IMR-90 (cell line): ENCODE results near the gene NLGN3. TPM values are rescaled to one million over a fixed set of nuclear protein-coding genes. Genes with fewer than 3 reads are reported as not detected.
A peak's percentile ranks its signal among the peaks of the same experiment; 100 is the strongest.

ENCODE experiments used
- ATAC-seq: fragments of 200-7000 bp; cut with Tn5 transposase; 2 replicates; pipeline ENCODE4 v1.9.1; 2020; ENCODE audit warnings: low read depth, mild to moderate bottlenecking, moderate library complexity
- BruUV-seq: library from RNA; stranded (reverse); fragments of 400-500 nt; replicated peaks from 2 replicates; lab custom pipeline; 2021; lab: Mats Ljungman, UMichigan
- CTCF ChIA-PET: fragments of 300-600 bp; formaldehyde crosslinking; extraction: SDS; loops from one replicate; lab custom pipeline; 2021; ENCODE audit warnings: antibody characterized with exemption; lab: Yijun Ruan, JAX
- POLR2A ChIA-PET: fragments of 300-600 bp; sonication (Branson Sonifier 250); formaldehyde crosslinking; loops from one replicate; lab custom pipeline; 2022; ENCODE audit warnings: antibody characterized with exemption; ENCODE audit not compliant: unreplicated experiment; lab: Charles Lee
- DNase-seq: peaks from one replicate; pipeline ENCODE4 v3.0.0; 2013
- H2AFZ ChIP-seq: replicated peaks from 2 replicates; pipeline ENCODE3; 2013; ENCODE audit warnings: low read length, mild to moderate bottlenecking; ENCODE audit not compliant: poor library complexity
- H2AK5ac ChIP-seq: 2 replicates; pipeline ENCODE4 v1.6.1; 2013; ENCODE audit warnings: low read depth, low read length, inconsistent platforms
- H2AK9ac ChIP-seq: replicated peaks from 2 replicates; pipeline ENCODE3; 2013; ENCODE audit warnings: mild to moderate bottlenecking, low read depth, low read length, moderate library complexity; ENCODE audit not compliant: poor library complexity
- H2BK120ac ChIP-seq: 2 replicates; pipeline ENCODE4 v1.6.1; 2013; ENCODE audit warnings: low read depth, low read length, inconsistent platforms
- H2BK15ac ChIP-seq: 3 replicates; pipeline ENCODE4 v1.6.1; 2013; ENCODE audit warnings: low read depth, low read length, inconsistent platforms
- H2BK20ac ChIP-seq: 2 replicates; pipeline ENCODE4 v1.6.1; 2013; ENCODE audit warnings: low read depth, mild to moderate bottlenecking, inconsistent platforms, low read length, moderate library complexity
- H2BK5ac ChIP-seq: 2 replicates; pipeline ENCODE4 v1.6.1; 2013; ENCODE audit warnings: mild to moderate bottlenecking, low read depth, low read length, inconsistent platforms; ENCODE audit not compliant: poor library complexity, severe bottlenecking
- H3K14ac ChIP-seq: replicated peaks from 2 replicates; pipeline ENCODE4 v1.6.1; 2013; ENCODE audit warnings: low read depth, low read length, inconsistent platforms
- H3K18ac ChIP-seq: 2 replicates; pipeline ENCODE4 v1.6.1; 2013; ENCODE audit warnings: low read depth, low read length, control low read depth
- H3K23ac ChIP-seq: 2 replicates; pipeline ENCODE4 v1.6.1; 2013; ENCODE audit warnings: low read depth, low read length, inconsistent platforms
- H3K27ac ChIP-seq: 2 replicates; pipeline ENCODE4 v1.5.1; 2013; ENCODE audit warnings: mild to moderate bottlenecking, control low read depth, low read length; ENCODE audit not compliant: insufficient read depth
- H3K27me3 ChIP-seq: 2 replicates; pipeline ENCODE4 v1.6.1; 2013; ENCODE audit warnings: low read length; ENCODE audit not compliant: control insufficient read depth, insufficient read depth
- H3K36me3 ChIP-seq: 2 replicates; pipeline ENCODE4 v1.6.1; 2013; ENCODE audit warnings: low read length, mixed read lengths; ENCODE audit not compliant: control insufficient read depth, insufficient read depth
- H3K4ac ChIP-seq: 2 replicates; pipeline ENCODE4 v1.6.1; 2013; ENCODE audit warnings: low read depth, low read length, inconsistent platforms
- H3K4me1 ChIP-seq: 2 replicates; pipeline ENCODE4 v1.6.1; 2013; ENCODE audit warnings: low read length, mixed read lengths; ENCODE audit not compliant: control insufficient read depth, insufficient read depth
- H3K4me2 ChIP-seq: 2 replicates; pipeline ENCODE4 v1.6.1; 2013; ENCODE audit warnings: low read depth, mild to moderate bottlenecking, control low read depth, low read length, moderate library complexity
- H3K4me3 ChIP-seq: 2 replicates; pipeline ENCODE4 v1.5.1; 2013; ENCODE audit warnings: low read depth, mild to moderate bottlenecking, control low read depth, low read length, moderate library complexity; ENCODE audit not compliant: insufficient read depth
- H3K56ac ChIP-seq: 2 replicates; pipeline ENCODE4 v1.6.1; 2013; ENCODE audit warnings: low read length, inconsistent platforms; ENCODE audit not compliant: insufficient read depth; ENCODE audit errors: extremely low read depth
- H3K79me1 ChIP-seq, 2 experiments: 2 replicates each; pipeline ENCODE4 v1.6.1; 2013; ENCODE audit warnings: low read length in 2 of 2, inconsistent platforms in 1 of 2, low read depth in 1 of 2
- H3K9ac ChIP-seq: 2 replicates; pipeline ENCODE4 v1.6.1; 2013; ENCODE audit warnings: low read depth, low read length, control low read depth
- H3K9me1 ChIP-seq: 2 replicates; pipeline ENCODE4 v1.6.1; 2013; ENCODE audit warnings: low read length, inconsistent platforms; ENCODE audit not compliant: insufficient read depth
- H3K9me3 ChIP-seq: 2 replicates; pipeline ENCODE4 v1.6.1; 2013; ENCODE audit warnings: low read length; ENCODE audit not compliant: control insufficient read depth, insufficient read depth
- H4K20me1 ChIP-seq: 2 replicates; pipeline ENCODE4 v1.6.1; 2013; ENCODE audit warnings: low read length, inconsistent platforms; ENCODE audit not compliant: insufficient read depth
- H4K5ac ChIP-seq: 2 replicates; pipeline ENCODE4 v1.6.1; 2013; ENCODE audit warnings: mild to moderate bottlenecking, low read depth, low read length, control low read depth
- H4K8ac ChIP-seq, 2 experiments: 2 replicates each; pipeline ENCODE4 v1.6.1; 2013; ENCODE audit warnings: low read depth in 2 of 2, low read length in 2 of 2, control low read depth in 1 of 2, inconsistent platforms in 1 of 2
- H4K91ac ChIP-seq: 2 replicates; pipeline ENCODE4 v1.6.1; 2013; ENCODE audit warnings: low read depth, low read length, inconsistent platforms; ENCODE audit not compliant: insufficient read depth
- BHLHE40 ChIP-seq: fragments of 150-350 bp; IDR thresholded peaks from 2 replicates; pipeline ENCODE4 v1.6.1; 2016; ENCODE audit warnings: mild to moderate bottlenecking, low read depth, low read length
- CEBPB ChIP-seq: IDR thresholded peaks from 2 replicates; pipeline ENCODE4 v1.6.1; 2012; ENCODE audit warnings: low read depth, low read length, improper control_type of control experiment
- CHD1 ChIP-seq: IDR thresholded peaks from 2 replicates; pipeline ENCODE4 v1.6.1; 2012; ENCODE audit warnings: low read depth, low read length, improper control_type of control experiment
- FOS ChIP-seq: fragments of 150-350 bp; IDR thresholded peaks from 2 replicates; pipeline ENCODE4 v1.6.1; 2016; ENCODE audit warnings: low read depth, low read length
- MAFK ChIP-seq: IDR thresholded peaks from 2 replicates; pipeline ENCODE4 v1.6.1; 2012; ENCODE audit warnings: low read depth, low read length, improper control_type of control experiment
- MAZ ChIP-seq: IDR thresholded peaks from 2 replicates; pipeline ENCODE4 v1.6.1; 2012; ENCODE audit warnings: low read depth, mild to moderate bottlenecking, low read length, improper control_type of control experiment, moderate library complexity, borderline replicate concordance
- MXI1 ChIP-seq: IDR thresholded peaks from 2 replicates; pipeline ENCODE4 v1.6.1; 2012; ENCODE audit warnings: low read depth, mild to moderate bottlenecking, low read length, moderate library complexity, borderline replicate concordance
- NFE2L2 ChIP-seq: fragments of 150-350 bp; IDR thresholded peaks from 2 replicates; pipeline ENCODE4 v1.6.1; 2016; ENCODE audit warnings: low read depth, mild to moderate bottlenecking, low read length
- POLR2A ChIP-seq: IDR thresholded peaks from 2 replicates; pipeline ENCODE4 v1.6.1; 2012; ENCODE audit warnings: mild to moderate bottlenecking, low read depth, low read length
- RAD21 ChIP-seq: IDR thresholded peaks from 2 replicates; pipeline ENCODE4 v1.6.1; 2012; ENCODE audit warnings: low read length, improper control_type of control experiment
- RCOR1 ChIP-seq: IDR thresholded peaks from 2 replicates; pipeline ENCODE4 v1.6.1; 2012; ENCODE audit warnings: mild to moderate bottlenecking, low read length, improper control_type of control experiment; ENCODE audit not compliant: insufficient replicate concordance
- RFX5 ChIP-seq: IDR thresholded peaks from 2 replicates; pipeline ENCODE4 v1.8.0; 2012; ENCODE audit warnings: low read depth, mild to moderate bottlenecking, low read length, moderate library complexity
- SMC3 ChIP-seq: fragments of 150-350 bp; IDR thresholded peaks from 2 replicates; pipeline ENCODE4 v1.6.1; 2016; ENCODE audit warnings: low read depth, mild to moderate bottlenecking, antibody characterized with exemption, low read length, moderate library complexity
- WGBS, 2 experiments: methylation state at CpG; one replicate each; pipeline versions ENCODE4 v1.1.5 to v1.1.7; 2013; ENCODE audit warnings: missing lambda C conversion rate in 2 of 2; ENCODE audit not compliant: insufficient read length in 1 of 2; ENCODE audit errors: extremely low coverage in 2 of 2; 5-methylcytosine and 5-hydroxymethylcytosine counted together
- dilution Hi-C: fragments of 300-500 bp; cut with HindIII; formaldehyde crosslinking; loops from one replicate; pipeline ENCODE4 v1.14.3; 2018; ENCODE audit warnings: low sequenced_read_pairs; ENCODE audit not compliant: unreplicated experiment
- in situ Hi-C: fragments of 300-500 bp; cut with MboI; formaldehyde crosslinking; loops from 3 replicates; pipeline ENCODE4 v1.14.3; 2019; ENCODE audit warnings: low sequenced_read_pairs, inconsistent platforms, mixed read lengths
- intact Hi-C: fragments of 100-400 bp; cut with micrococcal nuclease; formaldehyde crosslinking; loops from 2 replicates; pipeline ENCODE4 v1.10.0; 2022
- polyA plus RNA-seq, 3 experiments: library from polyadenylated mRNA; depleted of rRNA; stranded (reverse); fragments of >200 nt; gene quantifications; 2 replicates each; pipeline ENCODE4 v1.2.3, GENCODE V29; 2012; ENCODE audit warnings: low replicate concordance in 1 of 3
- total RNA-seq: library from RNA; depleted of rRNA; stranded (reverse); fragments of >200 nt; gene quantifications from 2 replicates; pipeline ENCODE4 v1.2.3, GENCODE V29; 2012
- TF ChIP-seq, protein P1 (sequence below): fragments of 150-350 bp; IDR thresholded peaks from 2 replicates; pipeline ENCODE4 v1.6.1; 2017; ENCODE audit warnings: mild to moderate bottlenecking, antibody characterized with exemption, low read length, low read depth
- TF ChIP-seq, protein P2 (sequence below): fragments of 150-350 bp; IDR thresholded peaks from 2 replicates; pipeline ENCODE4 v1.6.1; 2016; ENCODE audit warnings: low read depth, mild to moderate bottlenecking, low read length, moderate library complexity, borderline replicate concordance

NLGN3 gene
- total and polyA plus RNA-seq, 2 of the 4 experiments (the other 2 are of a cell fraction) = 0.18 to 0.39 TPM

GRCh38 chrX:71095981-71096759 lies 48.5 kb upstream of the NLGN3 start:
- Histone ChIP-seq H2AK9ac (peak overlapping the region; percentile 74), H3K4me2 (peak overlapping the region; percentile 95), H3K36me3 (no peaks in the 10 kb centered on the region), H4K5ac (no peak overlapping the region; the same call in 1 of the 2 replicates), H3K14ac (peak overlapping the region; percentile 37; the same call in 1 of the 2 replicates), H2BK15ac (no peak overlapping the region), H3K4me1 (no peaks in the 10 kb centered on the region), H3K9ac (peak overlapping the region; percentile 63), H3K56ac (no peak overlapping the region), H3K9me3 (no peaks in the 10 kb centered on the region), H3K27me3 (peaks cover 21% of the 10 kb centered on the region), H2AFZ (peak overlapping the region; percentile 91), H3K79me1 (no peaks in the 10 kb centered on the region), H2BK20ac (no peak overlapping the region), H4K20me1 (no peaks in the 10 kb centered on the region), H3K4ac (peak overlapping the region; percentile 35), H3K18ac (no peak overlapping the region), H3K27ac (no peak overlapping the region), H3K4me3 (peak overlapping the region; percentile 89), H3K9me1 (no peaks in the 10 kb centered on the region), H2BK5ac (no peak overlapping the region), H4K8ac (peak overlapping the region in 1 of 2 experiments; percentile 23; a peak in 2 of 4 replicates), H2BK120ac (no peak overlapping the region), H2AK5ac (no peak overlapping the region), H3K23ac (peak overlapping the region; percentile 79), H4K91ac (no peak overlapping the region; the same call in 1 of the 2 replicates)
- ATAC-seq = peak; percentile 66
- 28% methylated on average over 31 of the region's 46 CpGs; no CpG with 5 or more reads in 1 of the 2 experiments for WGBS, 2 experiments
- BruUV-seq = no TSS peak
- dilution Hi-C loops = no loop called here
- ChIA-PET CTCF (no interaction called here), POLR2A (no interaction called here)
- in situ Hi-C loops = no loop called here
- DNase-seq = peak; percentile 30
- intact Hi-C loops = loop anchor here (1.0 to 2.0 kb wide), 2 partner anchors 27 to 33 kb away; partner anchors contain the start of gene SNX12
- TF ChIP-seq RFX5 (no peak), RAD21 (no peak), MAFK (no peak), MAZ (no peak), CEBPB (no peak), POLR2A (no peak), SMC3 (no peak), RCOR1 (no peak), FOS (no peak), MXI1 (no peak), NFE2L2 (no peak), CHD1 (no peak), BHLHE40 (no peak)
- TF ChIP-seq, protein P1, sequence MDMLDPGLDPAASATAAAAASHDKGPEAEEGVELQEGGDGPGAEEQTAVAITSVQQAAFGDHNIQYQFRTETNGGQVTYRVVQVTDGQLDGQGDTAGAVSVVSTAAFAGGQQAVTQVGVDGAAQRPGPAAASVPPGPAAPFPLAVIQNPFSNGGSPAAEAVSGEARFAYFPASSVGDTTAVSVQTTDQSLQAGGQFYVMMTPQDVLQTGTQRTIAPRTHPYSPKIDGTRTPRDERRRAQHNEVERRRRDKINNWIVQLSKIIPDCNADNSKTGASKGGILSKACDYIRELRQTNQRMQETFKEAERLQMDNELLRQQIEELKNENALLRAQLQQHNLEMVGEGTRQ = no peak
- TF ChIP-seq, protein P2, sequence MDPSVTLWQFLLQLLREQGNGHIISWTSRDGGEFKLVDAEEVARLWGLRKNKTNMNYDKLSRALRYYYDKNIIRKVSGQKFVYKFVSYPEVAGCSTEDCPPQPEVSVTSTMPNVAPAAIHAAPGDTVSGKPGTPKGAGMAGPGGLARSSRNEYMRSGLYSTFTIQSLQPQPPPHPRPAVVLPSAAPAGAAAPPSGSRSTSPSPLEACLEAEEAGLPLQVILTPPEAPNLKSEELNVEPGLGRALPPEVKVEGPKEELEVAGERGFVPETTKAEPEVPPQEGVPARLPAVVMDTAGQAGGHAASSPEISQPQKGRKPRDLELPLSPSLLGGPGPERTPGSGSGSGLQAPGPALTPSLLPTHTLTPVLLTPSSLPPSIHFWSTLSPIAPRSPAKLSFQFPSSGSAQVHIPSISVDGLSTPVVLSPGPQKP = no peak
